Upper lobe of left lung (tissue), 6 donors: ENCODE data around the gene LRP8. TPM values are rescaled to one million over a fixed set of nuclear protein-coding genes. Genes with fewer than 3 reads are reported as not detected.
"Not testable (repeated sequence)": the region's sequence is repeated elsewhere in the genome, so short reads cannot be mapped to it uniquely, and the experiment has no call there.

ENCODE experiments used
- ATAC-seq, 2 donors: fragments of 200-7000 bp; cut with Tn5 transposase; one replicate each; pipeline ENCODE4 v1.9.1; 2022; ENCODE audit warnings: mild to moderate bottlenecking in 2 of 2, moderate library complexity in 2 of 2; ENCODE audit not compliant: low FRiP score in 2 of 2
- DNase-seq, 2 donors: peaks; one replicate each; pipeline ENCODE4 v3.0.0-alpha.2; 2019 to 2020
- H3K27ac ChIP-seq, 4 donors: fragments of 200-600 bp; sonication (generic); one replicate each; pipeline ENCODE4 v1.5.1; 2016 to 2019
- H3K27me3 ChIP-seq, 4 donors: fragments of 200-600 bp; sonication (generic); one replicate each; pipeline ENCODE4 v1.5.1; 2017 to 2019
- H3K36me3 ChIP-seq, 4 donors: fragments of 200-600 bp; sonication (generic); one replicate each; pipeline ENCODE4 v1.5.1; 2016 to 2019
- H3K4me1 ChIP-seq, 4 donors: fragments of 200-600 bp; sonication (generic); one replicate each; pipeline ENCODE4 v1.5.1; 2018 to 2019
- H3K4me3 ChIP-seq, 4 donors: fragments of 200-600 bp; sonication (generic); one replicate each; pipeline ENCODE4 v1.5.1; 2017 to 2019; ENCODE audit warnings: mild to moderate bottlenecking in 2 of 4, moderate library complexity in 1 of 4
- H3K9me3 ChIP-seq, 4 donors: fragments of 200-600 bp; sonication (generic); one replicate each; pipeline ENCODE4 v1.5.1; 2018 to 2019
- EP300 ChIP-seq, 4 donors: sonication (generic); formaldehyde crosslinking; IDR thresholded peaks; one replicate each; pipeline ENCODE4 v1.5.1; 2017; ENCODE audit warnings: antibody characterized with exemption in 4 of 4, control low read depth in 2 of 4
- POLR2A ChIP-seq, 4 donors: fragments of 450-650 bp; IDR thresholded peaks; one replicate each; pipeline ENCODE4 v1.5.1; 2016 to 2017; ENCODE audit warnings: antibody characterized with exemption in 4 of 4, mild to moderate bottlenecking in 2 of 4
- POLR2AphosphoS5 ChIP-seq, 2 donors: sonication (generic); formaldehyde crosslinking; IDR thresholded peaks; one replicate each; pipeline ENCODE4 v1.5.1; 2017; ENCODE audit warnings: antibody characterized with exemption in 2 of 2
- WGBS, 2 donors: methylation state at CpG; one replicate each; pipeline ENCODE4 v1.1.5; 2017 to 2018; 5-methylcytosine and 5-hydroxymethylcytosine counted together
- total RNA-seq, 6 donors: library from RNA; depleted of rRNA in 4 of 6; stranded (reverse); fragments of >200 nt in 4 of 6; gene quantifications; one replicate each; pipeline versions ENCODE4 v1.1.0 to v1.2.1, GENCODE V29; 2016 to 2021
- TF ChIP-seq, protein P1 (sequence below), 6 experiments: fragments of 450-650 bp in 4 of 6; fragments of 200-600 bp in 2 of 6; sonication (generic) in 2 of 6; IDR thresholded peaks; one replicate each; pipeline ENCODE4 v1.5.1; 2016 to 2019; ENCODE audit warnings: antibody characterized with exemption in 6 of 6
- donor health status: DM: no; HTN: no; CAD: no; lungs with moderate emphysema.
- donor health status: DM: no; HTN: yes; CAD: no; lungs with severe emphysema.

The LRP8 gene
- total RNA-seq, 6 donors from 2014 or later = 4.6 to 23.0 (median 11.1) TPM

DNA sequence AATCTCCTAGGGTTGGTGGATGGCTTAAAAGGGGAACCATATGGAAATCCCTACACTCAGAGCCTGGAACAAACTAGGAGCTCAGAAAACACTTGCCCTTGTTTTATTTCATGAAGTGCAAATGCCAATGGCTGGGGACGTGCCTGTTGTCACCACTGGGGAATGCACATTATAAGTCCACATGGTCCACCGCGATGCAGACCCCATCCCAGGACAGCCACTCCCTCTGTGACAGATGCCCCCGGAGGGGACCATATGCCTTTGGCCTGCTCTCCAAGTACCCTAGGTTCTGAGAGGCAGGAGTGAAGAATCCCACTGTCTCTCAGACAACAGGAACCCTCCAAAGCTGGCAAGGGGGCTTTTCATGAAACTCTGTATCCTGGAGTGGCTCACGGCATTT, 42.3 kb downstream of the LRP8 start:
- Histone ChIP-seq H3K9me3 (no peaks in the 10 kb centered on the region), H3K4me1 (no peaks in the 10 kb centered on the region), H3K4me3 (no peak overlapping the region), H3K27me3 (no peaks in the 10 kb centered on the region), H3K36me3 (no peaks in the 10 kb centered on the region), H3K27ac (no peak overlapping the region)
- no peak for TF ChIP-seq EP300 (IDR thresholded peaks at IDR 0.05)
- TF ChIP-seq, protein P1, sequence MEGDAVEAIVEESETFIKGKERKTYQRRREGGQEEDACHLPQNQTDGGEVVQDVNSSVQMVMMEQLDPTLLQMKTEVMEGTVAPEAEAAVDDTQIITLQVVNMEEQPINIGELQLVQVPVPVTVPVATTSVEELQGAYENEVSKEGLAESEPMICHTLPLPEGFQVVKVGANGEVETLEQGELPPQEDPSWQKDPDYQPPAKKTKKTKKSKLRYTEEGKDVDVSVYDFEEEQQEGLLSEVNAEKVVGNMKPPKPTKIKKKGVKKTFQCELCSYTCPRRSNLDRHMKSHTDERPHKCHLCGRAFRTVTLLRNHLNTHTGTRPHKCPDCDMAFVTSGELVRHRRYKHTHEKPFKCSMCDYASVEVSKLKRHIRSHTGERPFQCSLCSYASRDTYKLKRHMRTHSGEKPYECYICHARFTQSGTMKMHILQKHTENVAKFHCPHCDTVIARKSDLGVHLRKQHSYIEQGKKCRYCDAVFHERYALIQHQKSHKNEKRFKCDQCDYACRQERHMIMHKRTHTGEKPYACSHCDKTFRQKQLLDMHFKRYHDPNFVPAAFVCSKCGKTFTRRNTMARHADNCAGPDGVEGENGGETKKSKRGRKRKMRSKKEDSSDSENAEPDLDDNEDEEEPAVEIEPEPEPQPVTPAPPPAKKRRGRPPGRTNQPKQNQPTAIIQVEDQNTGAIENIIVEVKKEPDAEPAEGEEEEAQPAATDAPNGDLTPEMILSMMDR (IDR thresholded peaks at IDR 0.05) = no peak
- TF ChIP-seq POLR2AphosphoS5 (IDR thresholded peaks at IDR 0.05) = no peak
- TF ChIP-seq POLR2A (IDR thresholded peaks at IDR 0.05) = no peak
- WGBS, 2 donors = 62 to 69% methylated on average over 2 to 5 of the region's 5 CpGs
- DNase-seq (no peak), ATAC-seq (no peak)

DNA sequence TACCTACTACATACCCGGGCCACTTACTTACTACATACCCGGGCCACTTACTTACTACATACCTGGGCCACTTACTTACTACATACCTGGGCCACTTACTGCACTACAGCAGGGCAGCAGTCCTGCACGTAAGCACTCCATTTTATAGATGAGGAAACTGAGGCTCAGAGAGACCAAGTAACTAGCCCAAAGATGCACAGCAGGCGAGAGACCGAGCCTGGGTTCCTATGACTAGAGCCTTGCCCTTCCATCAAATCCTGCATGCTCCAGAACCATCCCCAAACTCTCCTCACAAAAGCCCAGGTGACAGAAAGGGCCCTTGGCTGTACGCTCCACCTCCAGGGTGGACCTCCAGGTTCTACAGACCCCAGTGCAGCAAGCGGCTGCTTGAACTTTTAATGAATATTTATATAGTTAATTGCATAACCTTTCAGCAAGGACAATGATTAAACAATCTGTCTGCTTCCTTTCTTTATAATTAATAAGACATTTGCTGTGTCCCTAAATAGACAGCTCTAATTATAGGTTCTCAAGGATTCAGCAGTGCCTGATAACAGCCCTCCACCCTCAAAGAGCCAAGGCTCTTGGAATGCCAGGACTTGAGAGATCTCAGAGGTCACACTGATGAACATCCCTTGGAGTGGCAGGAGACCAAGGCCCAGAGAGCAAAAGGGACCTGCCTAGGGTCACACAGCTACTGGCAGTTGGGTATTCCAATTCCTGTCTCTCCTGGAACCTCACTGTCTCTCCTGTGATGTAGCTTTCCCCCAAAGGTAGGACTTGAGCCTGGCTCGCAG, 43.4 kb downstream of the LRP8 start:
- no peaks in the 10 kb centered on the region for H3K9me3 ChIP-seq
- DNase-seq = no peak
- no peak overlapping the region for H3K27ac ChIP-seq
- 97 to 98% methylated on average over 8 of the region's 8 CpGs for WGBS, 2 donors
- no peak overlapping the region for H3K4me3 ChIP-seq
- no peaks in the 10 kb centered on the region for H3K27me3 ChIP-seq
- H3K4me1 ChIP-seq = no peaks in the 10 kb centered on the region
- no peak for ATAC-seq
- TF ChIP-seq POLR2AphosphoS5 (IDR thresholded peaks at IDR 0.05) (no peak), EP300 (IDR thresholded peaks at IDR 0.05) (no peak), POLR2A (IDR thresholded peaks at IDR 0.05) (no peak)
- TF ChIP-seq, protein P1 (IDR thresholded peaks at IDR 0.05) = no peak
- H3K36me3 ChIP-seq = no peaks in the 10 kb centered on the region

DNA sequence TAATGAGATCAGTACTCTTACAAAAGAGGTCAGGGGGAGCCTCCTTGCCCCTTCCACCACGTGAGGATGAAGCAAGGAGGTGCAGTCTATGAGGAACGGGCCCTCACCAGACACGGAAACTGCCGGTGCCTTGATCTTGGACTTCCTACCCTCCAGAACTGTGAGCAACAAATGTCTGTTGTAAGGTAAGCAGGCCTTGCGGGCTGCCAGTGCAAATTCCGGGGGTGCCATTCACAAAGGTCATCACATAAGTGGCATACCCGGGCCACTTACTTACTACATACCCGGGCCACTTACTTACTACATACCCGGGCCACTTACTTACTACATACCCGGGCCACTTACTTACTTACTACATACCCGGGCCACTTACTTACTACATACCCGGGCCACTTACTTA, 44.7 kb downstream of the LRP8 start:
- ATAC-seq, H3K27ac ChIP-seq, H3K27me3 ChIP-seq, H3K36me3 ChIP-seq, H3K9me3 ChIP-seq, H3K4me3 ChIP-seq, H3K4me1 ChIP-seq, DNase-seq: not testable (repeated sequence)
- 84 to 92% methylated on average over 12 of the region's 12 CpGs for WGBS, 2 donors

DNA sequence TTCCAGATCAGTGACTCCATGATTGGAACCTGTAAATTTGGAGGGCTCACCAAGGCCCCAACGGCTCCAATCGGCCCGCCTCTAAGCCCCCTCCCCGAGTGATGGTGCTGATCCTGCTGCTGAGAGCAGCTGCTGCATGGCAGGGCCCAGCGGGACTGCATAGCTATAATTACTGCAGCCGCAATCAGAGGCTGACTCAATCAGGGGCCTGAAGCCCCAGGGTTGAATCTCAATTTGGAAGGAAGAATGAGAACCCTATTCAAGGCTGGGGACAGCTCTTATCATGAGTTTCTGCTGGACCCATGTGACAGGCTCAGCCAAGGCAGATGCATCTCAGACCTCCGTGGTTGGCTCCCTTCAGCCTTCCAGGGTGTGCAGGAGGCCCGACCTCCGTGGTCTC, 46.7 kb downstream of the LRP8 start:
- no peak for ATAC-seq

DNA sequence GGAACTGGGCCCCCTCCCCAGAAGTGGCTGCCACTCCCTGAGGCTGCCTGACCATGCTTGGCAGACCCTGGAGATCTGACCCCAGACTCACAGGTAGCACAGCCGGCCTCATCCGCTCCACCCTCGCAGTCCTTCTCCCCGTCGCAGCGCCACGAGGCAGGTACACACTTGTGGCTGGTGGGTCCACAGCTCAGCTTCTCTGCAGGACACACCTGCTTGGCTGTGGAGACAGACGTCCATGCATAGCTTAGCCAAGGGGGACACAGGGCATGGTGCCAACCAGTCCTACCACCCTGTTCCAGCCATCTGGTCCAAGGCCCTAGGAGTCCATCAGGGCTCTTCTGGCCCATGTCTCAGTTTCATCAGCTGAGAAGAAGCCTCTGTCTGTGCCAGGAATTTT, 47.4 kb downstream of the LRP8 start:
- ATAC-seq (no peak), DNase-seq (no peak)
- Histone ChIP-seq H3K4me3 (no peak overlapping the region), H3K9me3 (no peaks in the 10 kb centered on the region), H3K27ac (no peak overlapping the region), H3K36me3 (no peaks in the 10 kb centered on the region), H3K27me3 (no peaks in the 10 kb centered on the region), H3K4me1 (no peaks in the 10 kb centered on the region)
- TF ChIP-seq POLR2AphosphoS5 (IDR thresholded peaks at IDR 0.05) (no peak), POLR2A (IDR thresholded peaks at IDR 0.05) (no peak), EP300 (IDR thresholded peaks at IDR 0.05) (no peak)
- TF ChIP-seq, protein P1 (IDR thresholded peaks at IDR 0.05) = no peak
- WGBS, 2 donors = 91 to 94% methylated on average over 6 to 8 of the region's 8 CpGs

More for the DNA sequence above, 46.7 kb downstream of the LRP8 start:
- H3K9me3 ChIP-seq = no peaks in the 10 kb centered on the region
- H3K4me1 ChIP-seq = no peaks in the 10 kb centered on the region
- H3K36me3 ChIP-seq = no peaks in the 10 kb centered on the region
- TF ChIP-seq, protein P1 (IDR thresholded peaks at IDR 0.05) = no peak
- TF ChIP-seq EP300 (IDR thresholded peaks at IDR 0.05) (no peak), POLR2AphosphoS5 (IDR thresholded peaks at IDR 0.05) (no peak), POLR2A (IDR thresholded peaks at IDR 0.05) (no peak)
- no peak overlapping the region for H3K4me3 ChIP-seq
- 83 to 94% methylated on average over 4 to 8 of the region's 9 CpGs for WGBS, 2 donors
- DNase-seq = no peak
- no peaks in the 10 kb centered on the region for H3K27me3 ChIP-seq
- no peak overlapping the region for H3K27ac ChIP-seq
